Measurements from ENCODE around the gene TCF3. TPM values are rescaled to one million over a fixed set of nuclear protein-coding genes. Genes with fewer than 3 reads are reported as not detected.
"Not testable (repeated sequence)": the region's sequence is repeated elsewhere in the genome, so short reads cannot be mapped to it uniquely, and the experiment has no call there.

TCF3 gene
- polyA plus RNA-seq, 4 donors, result 90.2 to 139 (median 124) TPM

DNA sequence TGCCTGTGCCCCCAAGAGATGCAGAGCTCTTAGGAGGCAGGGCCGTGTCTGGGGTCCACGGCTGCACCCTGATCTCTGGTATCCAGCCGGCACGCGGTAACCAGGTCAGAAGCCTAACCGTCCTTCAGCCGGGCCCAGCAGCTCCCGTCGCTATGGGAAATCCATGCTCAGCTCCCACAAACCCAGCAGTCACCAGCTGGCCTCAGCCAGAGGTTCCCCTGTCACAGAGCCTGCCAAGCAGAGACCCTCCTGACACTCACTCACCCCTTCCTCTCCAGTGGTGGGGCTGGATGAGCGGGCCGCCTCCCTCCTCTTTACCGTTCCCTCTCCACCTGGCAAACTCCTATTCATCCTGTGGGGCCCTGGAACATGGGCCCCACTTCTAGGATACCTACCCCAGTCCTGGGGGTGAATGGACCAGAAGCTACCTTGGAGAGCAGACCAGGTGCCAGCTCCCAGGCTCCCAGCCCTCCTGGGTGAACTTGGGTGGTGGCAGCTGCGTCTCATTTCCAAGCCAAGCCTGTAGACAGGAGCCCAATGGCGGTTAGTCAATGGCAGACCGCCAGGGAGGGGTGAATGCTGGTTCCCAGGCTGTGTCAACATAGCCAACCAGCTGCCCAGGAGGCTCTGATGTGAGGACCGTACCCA is 21.4 kb upstream of the TCF3 start:
- no peak for DNase-seq (ENCODE audit: low read depth in 4 of 4, low spot score in 2 of 4)

DNA sequence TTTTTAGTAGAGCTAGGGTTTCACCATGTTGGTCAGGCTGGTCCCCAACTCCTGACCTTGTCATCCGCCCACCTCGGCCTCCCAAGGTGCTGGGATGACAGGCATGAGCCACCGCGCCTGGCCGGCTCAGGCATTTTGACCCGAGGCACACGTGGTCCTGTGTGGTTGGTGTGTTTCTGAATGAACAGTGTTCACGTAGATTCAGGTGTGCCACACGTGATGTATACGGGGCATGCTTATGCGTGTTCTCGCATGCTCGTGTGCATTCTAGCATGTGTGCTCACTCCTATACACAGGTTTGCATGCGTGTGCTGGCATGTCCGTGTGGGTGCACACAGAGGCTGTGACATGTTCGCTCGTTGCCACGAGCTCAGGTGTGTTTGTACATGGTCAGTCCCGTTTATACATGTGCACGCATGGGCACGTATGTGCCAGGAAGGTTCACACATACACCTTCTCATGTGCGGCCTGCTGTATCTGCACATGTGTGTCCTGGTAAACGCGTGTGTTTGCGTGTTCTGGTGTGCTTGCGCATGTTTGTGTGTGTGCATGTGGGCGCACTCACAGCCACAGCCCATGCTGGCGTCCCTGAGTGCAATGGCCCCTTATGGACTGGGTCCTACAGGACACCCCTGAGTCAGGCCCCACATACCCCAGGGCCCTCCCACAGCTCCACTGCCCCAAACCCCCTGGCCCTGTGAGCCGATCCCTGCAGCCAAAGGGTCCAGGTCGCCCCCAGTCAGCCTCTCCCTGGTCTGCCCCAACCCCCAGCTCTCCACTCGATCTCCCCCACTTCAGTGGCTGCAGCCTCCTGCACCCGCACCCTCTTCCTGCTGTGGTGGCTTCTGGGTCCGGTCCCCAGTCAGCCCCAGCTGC is 20.6 kb upstream of the TCF3 start:
- no peak for DNase-seq (ENCODE audit: low read depth in 4 of 4, low spot score in 2 of 4)

DNA sequence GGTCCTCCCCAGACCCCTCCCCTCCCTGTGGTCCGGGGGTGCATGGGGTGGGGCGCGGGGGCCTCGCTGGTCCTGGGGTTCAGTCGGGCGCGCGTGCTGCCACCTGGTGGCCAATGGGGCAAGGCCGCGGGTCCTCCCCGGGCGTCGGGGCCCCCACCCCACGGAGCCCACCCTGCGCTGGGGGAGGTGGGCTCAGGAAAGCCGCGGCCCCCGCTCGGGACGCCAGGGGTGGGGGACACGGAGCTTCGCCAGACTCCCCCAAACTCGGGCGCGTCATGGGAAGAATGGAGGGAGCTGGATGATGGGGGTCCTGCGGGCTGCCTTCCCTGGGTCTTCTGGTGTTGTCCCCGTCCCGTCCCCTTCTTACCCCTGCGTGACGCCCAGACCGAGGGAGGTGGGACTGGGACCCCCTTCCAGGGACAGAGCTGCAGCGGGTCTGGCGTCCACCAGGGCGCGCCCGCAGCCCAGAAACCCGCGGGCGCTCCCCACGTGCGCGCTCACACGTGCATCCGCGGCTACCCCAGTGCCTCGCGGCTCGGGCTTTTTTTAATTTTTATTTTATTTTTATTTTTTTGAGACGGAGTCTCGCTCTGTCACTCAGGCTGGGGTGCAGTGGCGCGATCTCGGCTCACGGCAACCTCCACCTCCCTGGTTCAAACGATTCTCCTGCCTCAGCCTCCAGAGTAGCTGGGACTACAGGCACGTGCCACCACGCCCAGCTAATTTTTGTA is 19.8 kb upstream of the TCF3 start:
- DNase-seq (ENCODE audit: low read depth in 4 of 4, low spot score in 2 of 4), result no peak

DNA sequence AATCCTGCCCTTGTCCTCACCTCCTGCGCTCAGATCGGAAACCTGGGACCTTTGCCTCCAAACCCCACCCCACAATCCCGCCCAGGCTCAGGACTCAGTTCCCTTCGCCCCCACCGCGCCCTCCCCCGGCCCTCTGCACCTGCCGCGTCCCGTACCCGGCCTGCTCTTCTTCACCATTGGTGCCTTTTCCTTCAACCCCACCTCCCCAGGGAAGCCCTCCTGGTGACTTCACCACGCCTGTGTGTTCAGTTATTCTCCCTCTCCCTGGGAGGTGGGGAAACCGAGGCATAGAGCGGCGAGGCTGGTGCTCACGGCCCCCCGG is 19.3 kb upstream of the TCF3 start:
- no peak for DNase-seq (ENCODE audit: low read depth in 4 of 4, low spot score in 2 of 4)

DNA sequence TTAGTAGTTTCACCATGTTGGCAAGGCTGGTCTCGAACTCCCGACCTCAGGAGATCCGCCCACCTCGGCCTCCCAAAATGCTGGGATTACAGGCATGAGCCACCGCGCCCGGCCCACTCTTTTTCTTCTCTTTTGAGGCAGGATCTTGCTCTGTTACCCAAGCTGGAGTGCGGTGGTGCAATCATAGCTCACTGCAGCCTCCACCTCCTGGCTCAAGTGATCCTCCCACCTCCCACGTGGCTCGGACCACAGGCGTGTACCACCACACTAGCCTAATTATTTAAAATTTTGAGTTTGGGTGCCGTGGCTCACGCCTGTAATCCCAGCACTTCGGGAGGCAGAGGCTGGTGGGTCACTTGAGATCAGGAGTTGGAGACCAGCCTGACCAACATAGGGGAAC is 18.3 kb upstream of the TCF3 start:
- not testable (repeated sequence) for DNase-seq (ENCODE audit: low read depth in 4 of 4, low spot score in 2 of 4)

DNA sequence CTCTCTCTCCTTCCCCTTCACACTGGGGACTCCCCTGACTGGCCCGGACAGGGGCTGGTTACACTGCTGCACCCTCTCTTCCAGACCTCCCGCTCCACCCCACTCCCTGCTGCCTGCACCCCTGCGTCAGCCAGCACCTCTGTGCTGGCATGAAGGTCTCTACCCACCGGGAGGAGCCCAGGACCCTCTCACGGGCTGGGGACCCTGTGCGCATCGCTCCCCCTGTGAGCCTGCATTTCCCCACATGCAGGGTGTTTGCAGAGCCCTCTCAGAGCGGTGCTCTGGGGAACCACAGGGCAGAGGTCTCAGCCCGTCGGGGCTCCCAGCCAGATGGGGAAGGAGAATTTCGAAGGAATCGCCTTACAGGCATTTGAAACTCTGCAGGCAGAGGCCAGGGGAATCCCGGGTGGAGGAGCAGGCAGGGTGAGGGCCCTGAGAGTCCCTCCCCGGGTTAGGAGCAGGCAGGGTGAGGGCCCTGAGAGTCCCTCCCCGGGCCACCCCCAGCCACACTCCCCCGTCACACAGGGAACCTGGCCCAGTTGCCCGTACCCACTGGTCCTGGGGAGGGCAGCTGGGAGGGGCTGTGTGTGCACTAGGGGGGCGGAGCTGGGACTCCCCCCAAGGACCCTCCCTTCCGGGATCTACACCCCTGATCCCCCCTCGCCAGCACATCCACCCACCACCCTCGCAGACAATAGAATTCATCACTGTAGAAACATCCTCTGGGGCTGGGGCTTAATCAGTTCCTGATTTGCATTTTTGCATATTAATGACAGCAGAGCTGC is 16.3 kb upstream of the TCF3 start:
- DNase-seq (ENCODE audit: low read depth in 4 of 4, low spot score in 2 of 4), result no peak

DNA sequence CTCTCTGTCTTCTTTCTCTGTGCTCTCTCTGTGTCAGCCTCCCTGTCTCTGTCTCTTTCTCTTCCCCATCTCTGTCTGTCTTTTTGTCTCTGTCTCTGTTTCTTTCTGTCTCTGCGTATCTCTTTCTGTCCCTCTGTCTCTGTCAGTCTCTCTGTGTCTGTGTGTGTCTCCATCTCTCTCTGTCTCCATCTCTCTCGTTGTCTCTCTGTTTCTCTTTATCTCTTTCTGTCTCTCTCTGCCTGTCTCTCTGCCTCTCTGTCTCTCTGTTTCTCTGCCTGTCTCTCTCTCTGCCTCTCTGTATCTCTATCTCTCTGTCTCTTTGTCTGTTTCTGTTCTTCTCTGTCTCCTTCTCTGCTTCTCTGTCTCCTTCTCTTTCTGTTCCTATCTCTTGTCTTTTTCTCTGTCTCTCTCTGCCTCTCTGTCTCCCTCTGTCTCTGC is 15.7 kb upstream of the TCF3 start:
- no peak for DNase-seq (ENCODE audit: low read depth in 4 of 4, low spot score in 2 of 4)

DNA sequence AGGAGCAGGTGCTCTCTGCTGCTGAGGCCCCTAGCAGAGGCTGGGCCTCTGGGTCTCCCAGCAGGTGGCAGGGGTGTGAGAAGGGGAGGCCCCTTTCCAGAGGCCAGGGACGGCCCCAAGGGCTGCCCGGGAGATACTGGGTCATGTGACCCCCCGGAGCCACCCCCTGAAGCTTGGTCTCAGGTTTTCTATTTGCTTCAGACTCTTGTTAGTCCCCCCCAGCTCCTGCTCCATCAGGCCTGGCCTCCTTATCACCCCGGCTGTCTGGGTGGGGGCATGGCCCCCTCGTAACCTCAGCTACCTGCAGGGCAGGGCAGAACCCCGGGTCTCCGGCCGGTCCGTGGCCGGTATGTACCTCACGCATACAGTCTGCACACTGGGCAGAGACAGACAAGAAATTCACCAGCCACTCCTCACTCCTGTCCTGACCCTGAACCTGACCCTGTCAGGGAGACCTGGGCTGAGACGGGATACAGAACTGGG is 13.2 kb upstream of the TCF3 start:
- DNase-seq (ENCODE audit: low read depth in 4 of 4, low spot score in 2 of 4), result no peak

DNA sequence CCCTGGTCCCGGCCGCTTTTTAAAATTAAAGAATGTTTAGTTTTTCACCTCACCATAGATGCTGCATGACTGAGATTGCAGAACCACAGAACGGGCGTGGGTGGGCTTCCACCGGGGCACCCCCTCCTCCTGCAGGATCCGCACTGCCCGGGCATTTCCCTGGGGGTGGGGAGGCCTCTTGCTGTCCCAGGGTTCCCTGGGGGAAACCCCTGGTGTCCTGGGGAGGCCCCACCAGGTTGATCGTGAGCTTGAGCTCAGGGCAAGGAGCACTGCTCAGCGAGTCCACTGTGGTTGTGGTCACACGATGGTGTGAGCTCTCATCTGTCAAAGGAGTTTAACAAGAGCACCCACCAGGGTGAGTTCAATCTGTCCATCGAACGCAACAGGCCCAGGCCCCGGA is 11.4 kb upstream of the TCF3 start:
- DNase-seq (ENCODE audit: low read depth in 4 of 4, low spot score in 2 of 4), result no peak

DNA sequence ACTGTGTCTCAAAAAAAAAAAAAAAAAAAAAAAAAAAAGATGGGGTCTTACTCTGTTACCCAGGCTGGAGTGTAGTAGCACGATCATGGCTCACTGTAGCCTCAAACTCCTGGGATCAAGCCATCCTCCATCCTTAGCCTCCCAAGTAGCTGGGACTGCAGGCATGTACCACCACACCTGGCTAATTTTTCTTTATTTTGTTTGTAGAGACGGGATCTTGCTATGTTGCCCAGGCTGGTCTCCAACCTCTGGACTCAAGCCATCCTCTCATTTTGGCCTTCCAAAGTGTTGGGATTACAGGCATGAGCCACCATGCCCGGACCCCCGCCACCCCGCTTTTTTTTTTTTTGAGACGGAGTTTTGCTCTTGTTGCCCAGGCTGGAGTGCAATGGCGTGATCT is 10.8 kb upstream of the TCF3 start:
- DNase-seq (ENCODE audit: low read depth in 4 of 4, low spot score in 2 of 4), result not testable (repeated sequence)

DNA sequence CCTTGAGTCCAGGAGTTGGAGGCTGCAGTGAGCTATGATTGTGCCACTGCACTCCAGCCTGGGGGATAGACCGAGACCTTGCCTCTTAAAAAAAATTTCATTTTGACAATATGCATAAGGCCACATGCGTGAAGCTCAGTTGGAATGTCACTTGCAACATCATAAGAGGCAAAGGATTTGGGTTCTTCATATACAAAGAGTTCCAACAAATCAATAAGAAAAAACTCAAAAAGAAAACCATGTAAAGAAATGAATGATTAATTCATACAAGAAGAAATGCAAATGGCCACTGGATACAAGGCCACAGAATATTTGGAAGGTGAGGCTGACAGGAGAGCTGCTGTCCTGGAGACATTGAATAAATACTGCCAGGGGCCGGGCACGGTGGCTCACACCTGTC is 9.6 kb upstream of the TCF3 start:
- DNase-seq (ENCODE audit: low read depth in 4 of 4, low spot score in 2 of 4), result no peak

DNA sequence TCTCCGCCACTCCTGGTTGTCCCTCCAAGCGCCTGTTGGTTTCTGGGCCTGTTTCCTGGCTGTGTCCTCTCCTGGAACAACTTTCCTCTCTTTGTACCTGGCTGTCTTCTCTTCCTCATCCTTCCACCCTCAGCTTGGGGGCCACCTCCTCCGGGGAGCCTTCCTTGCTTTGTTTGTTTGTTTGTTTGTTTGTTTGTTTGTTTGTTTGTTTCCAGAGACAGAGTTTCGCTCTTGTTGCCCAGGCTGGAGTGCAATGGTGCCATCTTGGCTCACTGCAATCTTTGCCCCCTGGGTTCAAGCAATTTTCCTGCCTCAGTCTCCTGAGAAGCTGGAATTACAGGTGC is 6.6 kb upstream of the TCF3 start:
- DNase-seq (ENCODE audit: low read depth in 4 of 4, low spot score in 2 of 4), result no peak

DNA sequence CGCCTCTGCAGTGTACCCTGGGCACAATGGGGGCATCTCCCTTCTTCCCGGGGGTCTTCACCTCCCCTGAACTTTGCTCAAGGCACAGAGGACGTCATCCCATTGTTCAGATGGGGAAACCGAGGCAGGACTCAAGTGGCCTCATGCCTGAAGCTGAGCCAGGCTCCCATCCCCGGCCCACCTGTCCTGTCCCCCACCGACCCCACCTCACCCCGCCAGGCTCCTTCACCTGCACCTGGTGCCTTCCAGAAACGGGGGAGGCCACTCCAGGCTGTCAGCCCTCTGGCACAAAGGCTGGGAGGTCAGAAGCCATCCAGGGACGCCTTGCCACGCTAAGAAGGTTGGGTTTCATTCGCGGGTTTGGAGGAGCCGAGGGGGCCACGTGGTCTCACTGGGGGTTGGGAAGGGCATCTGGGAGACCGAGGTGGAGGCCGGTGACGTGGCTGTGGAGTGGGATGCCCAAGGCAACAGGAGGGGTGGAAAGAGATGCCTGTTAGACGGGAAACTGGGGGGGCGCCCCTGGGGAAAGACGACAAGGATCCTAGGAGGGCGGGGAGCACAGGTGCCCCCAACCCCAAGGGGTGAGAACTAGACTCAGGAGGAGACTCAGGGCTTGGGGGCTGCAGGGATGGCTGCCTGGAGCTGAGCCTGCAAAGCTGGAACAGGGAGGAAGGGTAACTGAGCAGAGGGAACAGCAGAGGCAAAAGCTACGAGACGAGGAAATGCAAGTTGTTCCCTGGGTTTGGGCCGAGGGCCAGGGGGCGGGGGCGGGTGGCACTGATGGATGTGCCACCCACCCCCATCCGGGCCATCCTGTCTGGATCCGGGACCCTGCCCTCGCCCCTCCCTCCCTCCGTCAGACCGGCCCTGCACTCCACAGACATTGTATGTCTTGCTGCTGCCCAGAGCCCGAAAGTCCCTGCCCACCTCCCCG is 6.0 kb upstream of the TCF3 start:
- DNase-seq (ENCODE audit: low read depth in 4 of 4, low spot score in 2 of 4), result no peak

DNA sequence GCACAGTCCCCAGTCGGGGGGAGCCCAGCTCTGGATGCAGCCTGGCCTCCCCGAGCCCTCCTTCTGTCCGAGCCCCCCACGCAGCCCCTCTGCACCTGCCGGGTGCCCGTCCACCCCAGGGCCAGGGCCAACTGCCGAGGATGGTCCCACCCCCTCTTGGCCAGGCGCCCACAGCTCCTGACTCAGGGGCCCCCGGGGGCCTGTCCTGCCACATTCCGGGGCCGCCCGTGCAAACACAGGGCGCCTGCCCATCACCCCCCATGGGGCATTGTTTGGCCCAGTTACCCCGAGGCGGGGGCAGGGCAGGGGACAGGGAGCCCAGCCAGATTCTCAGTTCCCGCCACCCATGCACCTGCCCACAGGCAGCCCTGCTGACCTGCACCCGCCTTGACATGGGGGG is 5.3 kb upstream of the TCF3 start:
- no peak for DNase-seq (ENCODE audit: low read depth in 4 of 4, low spot score in 2 of 4)

DNA sequence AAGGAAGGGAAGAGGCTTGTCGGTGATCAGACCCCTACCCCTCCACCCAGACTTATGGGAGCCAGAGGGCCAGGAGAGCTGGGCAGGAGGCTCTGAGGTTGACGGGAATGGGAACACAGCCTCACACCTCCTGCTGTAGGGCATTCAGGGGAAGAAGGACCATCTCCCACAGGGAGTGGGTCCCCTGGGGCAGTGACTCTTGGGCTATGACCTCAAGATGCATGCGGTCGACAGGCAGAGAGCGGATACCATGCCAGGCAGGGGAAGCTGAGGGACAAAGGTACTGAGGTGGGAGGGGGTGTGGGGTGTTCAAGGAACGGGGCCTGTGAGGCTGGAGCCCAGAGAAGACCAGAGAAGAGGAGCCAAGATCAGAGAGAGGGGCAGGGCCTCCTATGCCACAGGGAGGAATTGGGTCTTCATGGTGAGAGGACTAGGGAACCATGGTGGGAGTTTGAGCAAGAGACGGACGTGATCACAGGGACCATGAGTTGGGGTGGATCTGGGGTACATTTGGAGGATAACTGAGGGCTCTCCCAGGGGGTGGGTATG is 4.6 kb upstream of the TCF3 start:
- DNase-seq (ENCODE audit: low read depth in 4 of 4, low spot score in 2 of 4), result no peak

DNA sequence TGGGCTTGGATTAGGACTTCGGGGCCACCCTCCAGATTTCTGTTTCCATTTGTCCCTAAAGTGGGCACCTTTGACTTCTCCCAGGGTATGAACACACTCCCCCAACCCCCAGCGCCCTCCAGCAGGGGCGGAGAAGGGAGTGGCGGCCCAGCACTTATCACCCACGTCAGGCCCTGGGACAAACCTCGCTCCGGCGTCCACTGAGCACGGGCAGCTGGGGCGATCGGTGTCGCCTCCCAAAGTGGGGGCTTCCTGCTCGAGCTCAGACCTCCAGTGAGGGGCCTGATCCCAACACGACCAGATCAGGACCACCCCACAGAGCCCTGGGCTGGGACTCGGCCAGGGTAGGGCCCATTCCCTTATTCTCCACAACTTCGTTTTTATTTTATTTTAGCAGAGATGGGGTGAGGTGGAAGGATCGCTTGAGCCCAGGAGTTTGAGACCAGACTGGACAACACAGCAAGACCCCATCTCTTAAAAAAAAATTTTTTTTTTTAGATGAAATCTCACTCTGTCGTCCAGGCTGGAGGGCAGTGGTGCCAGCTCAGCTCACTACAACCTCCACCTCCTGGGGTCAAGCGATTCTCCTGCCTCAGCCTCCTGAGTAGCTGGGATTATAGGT is 3.7 kb upstream of the TCF3 start:
- no peak for DNase-seq (ENCODE audit: low read depth in 4 of 4, low spot score in 2 of 4)

DNA sequence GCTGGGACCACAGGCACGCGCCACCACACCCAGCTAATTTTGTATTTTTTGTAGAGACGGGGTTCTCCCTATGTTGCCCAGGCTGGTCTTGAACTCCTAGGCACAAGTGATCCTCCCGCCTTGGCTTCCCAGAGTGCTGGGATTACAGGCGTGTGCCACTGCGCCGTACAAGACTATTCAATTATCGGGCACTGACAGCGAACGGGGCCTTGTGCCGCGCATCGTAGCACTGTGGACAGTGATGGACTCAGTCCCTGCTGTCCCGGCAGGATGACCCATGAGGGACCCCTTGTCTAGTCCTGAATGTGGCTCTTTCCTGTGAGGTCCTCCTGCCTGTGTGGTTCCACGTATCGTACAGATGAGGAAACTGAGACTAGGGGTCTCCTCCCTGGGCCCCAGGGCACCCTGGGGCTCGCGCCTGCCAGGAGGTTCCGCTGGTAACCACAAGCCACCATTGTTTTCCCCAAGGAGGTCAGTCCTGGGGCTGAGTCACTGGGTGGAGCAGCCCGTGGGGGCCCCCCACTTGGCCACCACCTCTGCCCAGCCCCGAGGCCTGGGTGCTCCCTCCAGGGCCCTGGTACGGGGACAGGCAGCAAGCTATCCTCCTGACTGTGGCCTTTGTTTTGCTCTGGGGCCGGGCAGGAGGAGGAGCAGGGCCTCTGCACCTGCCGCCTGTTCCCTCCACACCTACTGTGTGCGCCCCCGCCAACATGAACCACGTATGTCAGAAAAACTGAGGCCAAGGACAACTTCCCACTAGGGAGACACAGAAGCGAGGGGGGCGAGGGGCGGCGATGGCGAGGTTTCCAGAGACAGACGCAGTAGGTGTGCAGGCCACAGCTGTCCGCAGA is 2.9 kb upstream of the TCF3 start:
- no peak for DNase-seq (ENCODE audit: low read depth in 4 of 4, low spot score in 2 of 4)

DNA sequence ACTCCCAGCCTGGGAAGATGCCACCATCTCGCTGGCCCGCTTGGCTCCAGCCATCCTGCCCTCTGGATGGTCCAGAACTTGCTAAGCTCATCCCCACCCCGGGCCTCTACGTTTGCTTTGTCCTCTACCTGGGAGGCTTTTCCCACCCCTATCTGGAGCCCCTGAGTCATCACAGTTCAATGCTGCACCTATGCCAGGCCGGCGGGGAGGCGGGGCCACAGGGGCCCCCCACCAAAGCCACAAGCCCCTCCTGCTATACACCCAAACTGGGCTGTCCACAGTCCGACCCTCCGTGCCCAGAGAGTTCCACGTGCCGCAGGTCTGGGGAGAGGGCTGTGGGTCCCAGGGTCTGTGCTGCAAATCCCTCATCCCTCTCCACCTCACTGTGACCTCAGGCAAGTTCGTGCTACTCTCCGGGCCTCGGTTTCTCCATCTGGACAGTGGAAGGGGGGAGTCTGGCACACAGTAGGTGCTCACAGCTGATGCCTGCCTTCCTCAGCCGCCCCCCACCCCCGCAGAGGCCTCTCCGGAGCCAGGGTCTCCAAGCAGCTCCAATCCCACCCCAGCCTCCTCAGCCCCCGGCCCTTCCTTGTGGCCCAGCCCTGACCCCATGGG is 1.9 kb upstream of the TCF3 start:
- DNase-seq (ENCODE audit: low read depth in 4 of 4, low spot score in 2 of 4), result no peak

Data from left renal cortex interstitium (tissue), 4 donors.